Body of pancreas (tissue), 4 donors: ENCODE measurements around the gene CHTF8.

Experiments
- CTCF ChIP-seq, 7 experiments: fragments of 450-650 bp in 4 of 7; fragments of 200-600 bp in 3 of 7; sonication (generic) in 3 of 7; IDR thresholded peaks; one replicate each; pipeline ENCODE4 v1.5.1; 2016 to 2019; ENCODE audit warnings: antibody characterized with exemption in 7 of 7
- POLR2A ChIP-seq, 3 donors: fragments of 450-650 bp; IDR thresholded peaks; one replicate each; pipeline ENCODE4 v1.6.1; 2016; ENCODE audit warnings: antibody characterized with exemption in 3 of 3, mild to moderate bottlenecking in 2 of 3

- TF ChIP-seq POLR2A (IDR thresholded peaks at IDR 0.05) = no peak
- no peak for TF ChIP-seq CTCF (IDR thresholded peaks at IDR 0.05)
These were observed 15.5 kb downstream of the CHTF8 start for GRCh38 chr16:69116906-69117305.
